ENCODE results near the gene FXR2. TPM values are rescaled to one million over a fixed set of nuclear protein-coding genes. Genes with fewer than 3 reads are reported as not detected.
A peak's percentile ranks its signal among the peaks of the same experiment; 100 is the strongest.

FXR2 gene
- total and polyA plus RNA-seq, 10 of the 15 experiments (the other 5 are each of a cell fraction or from before 2014, with no cell fraction given) = 1.6 to 33.3 (median 22.0) TPM

DNA sequence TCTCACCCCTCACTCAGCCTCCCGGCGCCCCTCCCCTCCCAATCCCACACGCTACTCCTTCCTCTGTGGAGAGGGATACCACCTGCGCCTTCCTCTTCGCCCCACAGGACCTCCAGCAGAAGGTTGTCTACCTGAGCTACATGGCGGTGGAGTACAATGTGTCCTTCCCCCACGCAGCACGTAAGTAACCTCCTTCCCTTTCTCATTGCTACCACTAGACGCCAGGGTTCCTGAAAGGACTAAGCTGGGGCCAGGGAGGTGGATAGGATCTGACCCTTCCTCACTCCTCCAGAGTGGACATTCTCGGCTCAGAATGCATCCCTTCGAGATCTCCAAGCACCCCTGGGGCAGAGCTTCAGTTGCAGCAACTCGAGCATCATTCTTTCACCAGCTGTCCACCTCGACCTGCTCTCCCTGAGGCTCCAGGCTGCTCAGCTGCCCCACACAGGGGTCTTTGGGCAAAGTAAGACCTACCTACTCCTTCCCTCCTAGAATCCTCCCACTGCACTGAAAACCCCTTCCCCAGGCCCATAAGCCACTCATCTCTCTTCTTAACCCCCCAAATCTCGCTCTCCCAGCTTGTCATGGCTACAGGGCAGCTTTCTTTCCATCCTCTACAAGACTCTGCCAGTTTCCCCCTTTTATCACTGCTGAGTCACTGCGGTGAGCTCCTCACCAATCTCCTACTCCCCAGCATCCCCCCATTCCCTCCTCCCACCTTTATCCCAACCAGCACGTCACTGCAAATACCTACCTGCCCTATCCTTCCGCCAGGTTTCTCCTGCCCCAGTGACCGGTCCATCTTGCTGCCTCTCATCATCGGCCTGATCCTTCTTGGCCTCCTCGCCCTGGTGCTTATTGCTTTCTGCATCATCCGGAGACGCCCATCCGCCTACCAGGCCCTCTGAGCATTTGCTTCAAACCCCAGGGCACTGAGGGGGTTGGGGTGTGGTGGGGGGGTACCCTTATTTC lies 33.8 kb downstream of the FXR2 start:
- CTCF ChIA-PET = interaction anchor here (1.1 to 3.8 kb wide), 4 partner anchors 8 to 225 kb away, joined by 3 to 18 read pairs (median 6); partner anchors contain the start of gene SENP3
- FAIRE-seq = no peak
- no peak overlapping the region for H3K27ac ChIP-seq (ENCODE audit: control insufficient read depth, insufficient read depth)
- no peaks in the 10 kb centered on the region for H3K27me3 ChIP-seq (replicated peaks in 1 of 2; ENCODE audit: control insufficient read depth in 2 of 2, insufficient read depth in 2 of 2, low read length in 1 of 2)
- DNase-seq (ENCODE audit: low read depth, low spot score) = no peak
- H3K4me3 ChIP-seq = no peak overlapping the region
- BruUV-seq (replicated peaks) = no TSS peak
- peaks cover 21 to 32% of the 10 kb centered on the region in 2 experiments for H3K36me3 ChIP-seq (ENCODE audit: control insufficient read depth in 2 of 2, insufficient read depth in 2 of 2, low read length in 1 of 2)
- no peak overlapping the region for H3K9ac ChIP-seq (ENCODE audit: control insufficient read depth, insufficient read depth, low read length)
- no peak overlapping the region for H2AFZ ChIP-seq (ENCODE audit: control insufficient read depth, low read depth, low read length)
- WGBS (ENCODE audit: insufficient coverage, insufficient replicate concordance, low lambda C conversion rate, missing lambda C conversion rate) = 71% methylated on average over 23 of the region's 23 CpGs
- POLR2A ChIA-PET = interaction anchor here (0.6 to 1.8 kb wide), 5 partner anchors 23 to 177 kb away, joined by 3 to 9 read pairs (median 4); partner anchors contain the start of genes FXR2, TMEM256 and TP53
- H3K79me2 ChIP-seq (ENCODE audit: control insufficient read depth, insufficient read depth, low read length) = peaks cover 45% of the 10 kb centered on the region
- peaks cover 49% of the 10 kb centered on the region for H3K4me1 ChIP-seq (ENCODE audit: control insufficient read depth, insufficient read depth, low read length)
- intact Hi-C loops (cut with micrococcal nuclease; ENCODE audit: unreplicated experiment) = loop anchor here (5.0 kb wide), 1 partner anchor 36 kb away; no protein-coding TSS in a partner anchor
- no peaks in the 10 kb centered on the region for H3K9me3 ChIP-seq (replicated peaks; ENCODE audit: control insufficient read depth, insufficient read depth, low read length)
- H4K20me1 ChIP-seq (ENCODE audit: control insufficient read depth, insufficient read depth) = peaks cover 8% of the 10 kb centered on the region
- TF ChIP-seq YBX1 (IDR thresholded peaks at IDR 0.05) = no peak
- TF ChIP-seq ASH2L (IDR thresholded peaks at IDR 0.05; ENCODE audit: borderline replicate concordance, low read depth) = no peak
- no peak for TF ChIP-seq NFYA (IDR thresholded peaks at IDR 0.05; ENCODE audit: borderline replicate concordance, low read depth, low read length)
- no peak for TF ChIP-seq POLR2AphosphoS5 (IDR thresholded peaks at IDR 0.05; ENCODE audit: low read length)
- TF ChIP-seq, protein P1, sequence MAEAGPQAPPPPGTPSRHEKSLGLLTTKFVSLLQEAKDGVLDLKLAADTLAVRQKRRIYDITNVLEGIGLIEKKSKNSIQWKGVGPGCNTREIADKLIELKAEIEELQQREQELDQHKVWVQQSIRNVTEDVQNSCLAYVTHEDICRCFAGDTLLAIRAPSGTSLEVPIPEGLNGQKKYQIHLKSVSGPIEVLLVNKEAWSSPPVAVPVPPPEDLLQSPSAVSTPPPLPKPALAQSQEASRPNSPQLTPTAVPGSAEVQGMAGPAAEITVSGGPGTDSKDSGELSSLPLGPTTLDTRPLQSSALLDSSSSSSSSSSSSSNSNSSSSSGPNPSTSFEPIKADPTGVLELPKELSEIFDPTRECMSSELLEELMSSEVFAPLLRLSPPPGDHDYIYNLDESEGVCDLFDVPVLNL (IDR thresholded peaks at IDR 0.05; ENCODE audit: low read depth, low read length) = no peak
- TF ChIP-seq EZH2 (IDR thresholded peaks at IDR 0.05; ENCODE audit: borderline replicate concordance, control insufficient read depth, low read depth, low read length) = no peak
- no peak for TF ChIP-seq IRF4 (IDR thresholded peaks at IDR 0.05; ENCODE audit: low read depth, low read length)
- TF ChIP-seq FOXK2 (IDR thresholded peaks at IDR 0.05) = no peak
- TF ChIP-seq SUZ12 (IDR thresholded peaks at IDR 0.05; ENCODE audit: unreplicated experiment) = no peak
- TF ChIP-seq SREBF1 (IDR thresholded peaks at IDR 0.05; ENCODE audit: low read length) = no peak
- TF ChIP-seq, protein P2, sequence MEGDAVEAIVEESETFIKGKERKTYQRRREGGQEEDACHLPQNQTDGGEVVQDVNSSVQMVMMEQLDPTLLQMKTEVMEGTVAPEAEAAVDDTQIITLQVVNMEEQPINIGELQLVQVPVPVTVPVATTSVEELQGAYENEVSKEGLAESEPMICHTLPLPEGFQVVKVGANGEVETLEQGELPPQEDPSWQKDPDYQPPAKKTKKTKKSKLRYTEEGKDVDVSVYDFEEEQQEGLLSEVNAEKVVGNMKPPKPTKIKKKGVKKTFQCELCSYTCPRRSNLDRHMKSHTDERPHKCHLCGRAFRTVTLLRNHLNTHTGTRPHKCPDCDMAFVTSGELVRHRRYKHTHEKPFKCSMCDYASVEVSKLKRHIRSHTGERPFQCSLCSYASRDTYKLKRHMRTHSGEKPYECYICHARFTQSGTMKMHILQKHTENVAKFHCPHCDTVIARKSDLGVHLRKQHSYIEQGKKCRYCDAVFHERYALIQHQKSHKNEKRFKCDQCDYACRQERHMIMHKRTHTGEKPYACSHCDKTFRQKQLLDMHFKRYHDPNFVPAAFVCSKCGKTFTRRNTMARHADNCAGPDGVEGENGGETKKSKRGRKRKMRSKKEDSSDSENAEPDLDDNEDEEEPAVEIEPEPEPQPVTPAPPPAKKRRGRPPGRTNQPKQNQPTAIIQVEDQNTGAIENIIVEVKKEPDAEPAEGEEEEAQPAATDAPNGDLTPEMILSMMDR (IDR thresholded peaks at IDR 0.05 in 2 of 3, conservative IDR thresholded peaks at IDR 0.05 in 1 of 3; ENCODE audit: control insufficient read depth in 2 of 3, extremely low read depth in 1 of 3, insufficient read depth in 1 of 3, low read depth in 3 of 3, low read length in 3 of 3) = no peak
- no peak for TF ChIP-seq RFX5 (IDR thresholded peaks at IDR 0.05; ENCODE audit: low read depth, low read length)
- TF ChIP-seq ZNF274 (IDR thresholded peaks at IDR 0.05; ENCODE audit: insufficient read depth, insufficient read length) = no peak
- in situ Hi-C loops (cut with MboI) = no loop called here
- RAD21 ChIA-PET (ENCODE audit: unreplicated experiment) = interaction anchor here (2.2 kb wide), 1 partner anchor 46 kb away, joined by 8 read pairs; the partner anchor contains the start of gene SAT2
- SMC1A ChIA-PET (ENCODE audit: uncharacterized antibody, unreplicated experiment) = no interaction called here
- peak overlapping the region; percentile 52; the same call in 1 of the 2 replicates for H3K4me2 ChIP-seq (ENCODE audit: control insufficient read depth, insufficient read depth)
- no peak for ATAC-seq
